ENCODE data around the gene EDEM2. TPM values are rescaled to one million over a fixed set of nuclear protein-coding genes. Genes with fewer than 3 reads are reported as not detected.
"Not testable (repeated sequence)": the region's sequence is repeated elsewhere in the genome, so short reads cannot be mapped to it uniquely, and the experiment has no call there.

Gene EDEM2
- 10 to 100 TPM; 17.0 to 26.2 (median 21.0) TPM for polyA plus RNA-seq
- long read RNA-seq, donor 1, transcript EDEM2-202 (11 exons, 1,919 nt) = major isoform, 8 of 17 reads
- long read RNA-seq, donor 1, partial matches to known transcripts = 9 of 17 reads
- long read RNA-seq, donor 1, other reads (novel, unspliced or antisense) = 0 of 17 reads
- long read RNA-seq, donor 2, partial matches to known transcripts = 0 of 1 reads
- long read RNA-seq, donor 2, other reads (novel, unspliced or antisense) = 0 of 1 reads
- long read RNA-seq, donor 3, partial matches to known transcripts = 20 of 36 reads
- long read RNA-seq, donor 3, other reads (novel, unspliced or antisense) = 15 of 36 reads
- long read RNA-seq, donor 4 = 0 reads
- long read RNA-seq, donor 5 = 0 reads
- long read RNA-seq, donor 6, partial matches to known transcripts = 0 of 4 reads
- long read RNA-seq, donor 6, other reads (novel, unspliced or antisense) = 0 of 4 reads
- long read RNA-seq, donor 7, transcript EDEM2-202 (11 exons, 1,919 nt) = major isoform, 6 of 6 reads
- long read RNA-seq, donor 7, partial matches to known transcripts = 0 of 6 reads
- long read RNA-seq, donor 7, other reads (novel, unspliced or antisense) = 0 of 6 reads
- long read RNA-seq, donor 8 = 0 reads
- long read RNA-seq, donor 9, partial matches to known transcripts = 0 of 1 reads
- long read RNA-seq, donor 9, other reads (novel, unspliced or antisense) = 0 of 1 reads
- long read RNA-seq, donor 10, partial matches to known transcripts = 6 of 8 reads
- long read RNA-seq, donor 10, other reads (novel, unspliced or antisense) = 0 of 8 reads

DNA sequence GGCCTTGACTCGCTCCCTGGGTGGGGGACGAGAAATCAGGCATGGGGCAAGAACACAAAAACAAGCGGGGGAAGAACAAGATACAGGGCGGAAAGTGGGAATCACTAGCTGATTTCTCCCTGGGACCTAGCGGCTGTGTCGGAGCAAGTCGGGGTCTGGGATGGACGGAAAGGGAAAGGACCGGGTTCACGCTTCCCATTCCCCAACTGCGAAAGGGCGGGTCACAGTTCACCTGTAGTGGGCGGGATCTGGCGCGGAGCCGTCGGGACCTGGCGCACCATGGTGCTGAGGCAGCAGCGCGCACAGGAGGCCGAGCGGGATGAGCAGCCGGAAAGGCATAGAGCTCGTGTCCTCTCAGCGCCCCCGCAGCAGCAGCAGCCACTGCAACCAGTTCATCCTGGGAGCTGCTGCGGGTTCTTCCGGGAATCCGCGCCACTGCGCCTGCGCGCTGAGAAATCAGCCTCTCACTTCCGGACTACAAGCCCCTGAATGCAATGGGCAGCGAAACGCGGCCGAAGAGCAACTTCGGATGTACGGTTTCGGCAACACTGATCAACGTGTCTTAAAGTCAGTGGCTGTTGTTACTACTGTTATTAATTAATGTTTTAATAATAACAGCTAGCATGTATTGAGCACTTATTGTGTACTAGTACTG is at the start of gene EDEM2:
TSS of gene EDEM2 (minus strand) at position 417 of the 655 bp plus-strand sequence. CDS start at position 339, 78 bp downstream.
- DNase-seq = peak; percentile 96 to 98
- no peaks in the 10 kb centered on the region for H3K9me3 ChIP-seq (ENCODE audit: control insufficient read depth in 2 of 2, insufficient read depth in 1 of 2, low read depth in 1 of 2, low read length in 1 of 2)
- peaks cover 0 to 4% (median 0%) of the 10 kb centered on the region in 3 donors for H3K4me1 ChIP-seq (ENCODE audit: control insufficient read depth in 3 of 3, insufficient read depth in 2 of 3, low read depth in 1 of 3, low read length in 2 of 3)
- peak within 1 kb of the TSS; percentile 91 to 95 (median 91) for H3K27ac ChIP-seq (ENCODE audit: low read depth in 1 of 3, low read length in 2 of 3)
- H3K27me3 ChIP-seq (ENCODE audit: control insufficient read depth in 3 of 3, insufficient read depth in 3 of 3, low read length in 3 of 3) = no peaks in the 10 kb centered on the region
- 0% methylated on average over 42 of the region's 42 CpGs for WGBS, 3 donors
- FAIRE-seq = no peak
- peak within 1 kb of the TSS; percentile 59 to 86 (median 73) for H3K4me3 ChIP-seq (ENCODE audit: low read depth in 1 of 3, low read length in 3 of 3)
- peaks cover 0 to 12% (median 2%) of the 10 kb centered on the region in 3 donors for H3K36me3 ChIP-seq (ENCODE audit: control insufficient read depth in 3 of 3, insufficient read depth in 2 of 3, low read depth in 1 of 3, low read length in 3 of 3)

DNA sequence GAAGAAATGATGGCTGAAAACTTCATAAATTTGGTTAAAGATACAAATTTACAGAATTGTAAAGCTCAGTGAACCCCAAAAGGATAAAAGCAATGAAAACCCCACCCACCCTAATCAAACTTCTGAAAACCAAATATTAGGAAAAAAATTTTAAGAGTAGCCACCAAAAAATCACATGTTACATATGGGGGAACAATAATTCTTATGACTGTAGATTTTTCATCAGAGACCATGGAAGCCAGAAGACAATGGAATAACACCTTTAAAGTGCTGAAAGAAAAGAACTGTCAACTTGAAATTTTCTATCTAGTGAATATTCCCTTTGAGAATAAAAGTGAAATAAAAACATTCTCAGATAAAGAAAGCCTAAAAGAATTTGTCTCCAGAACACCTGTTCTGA is 49.2 kb upstream of the EDEM2 start:
- FAIRE-seq (no peak), DNase-seq (no peak)
- Histone ChIP-seq H3K9me3 (ENCODE audit: control insufficient read depth in 2 of 2, insufficient read depth in 1 of 2, low read depth in 1 of 2, low read length in 1 of 2) (peaks cover 0 to 37% of the 10 kb centered on the region in 2 donors), H3K4me3 (ENCODE audit: low read depth in 1 of 3, low read length in 3 of 3) (no peak overlapping the region), H3K4me1 (ENCODE audit: control insufficient read depth in 3 of 3, insufficient read depth in 2 of 3, low read depth in 1 of 3, low read length in 2 of 3) (peaks cover 0 to 11% (median 3%) of the 10 kb centered on the region in 3 donors), H3K27me3 (ENCODE audit: control insufficient read depth in 3 of 3, insufficient read depth in 3 of 3, low read length in 3 of 3) (no peaks in the 10 kb centered on the region), H3K27ac (ENCODE audit: low read depth in 1 of 3, low read length in 2 of 3) (no peak overlapping the region), H3K36me3 (ENCODE audit: control insufficient read depth in 3 of 3, insufficient read depth in 2 of 3, low read depth in 1 of 3, low read length in 3 of 3) (no peaks in the 10 kb centered on the region)

DNA sequence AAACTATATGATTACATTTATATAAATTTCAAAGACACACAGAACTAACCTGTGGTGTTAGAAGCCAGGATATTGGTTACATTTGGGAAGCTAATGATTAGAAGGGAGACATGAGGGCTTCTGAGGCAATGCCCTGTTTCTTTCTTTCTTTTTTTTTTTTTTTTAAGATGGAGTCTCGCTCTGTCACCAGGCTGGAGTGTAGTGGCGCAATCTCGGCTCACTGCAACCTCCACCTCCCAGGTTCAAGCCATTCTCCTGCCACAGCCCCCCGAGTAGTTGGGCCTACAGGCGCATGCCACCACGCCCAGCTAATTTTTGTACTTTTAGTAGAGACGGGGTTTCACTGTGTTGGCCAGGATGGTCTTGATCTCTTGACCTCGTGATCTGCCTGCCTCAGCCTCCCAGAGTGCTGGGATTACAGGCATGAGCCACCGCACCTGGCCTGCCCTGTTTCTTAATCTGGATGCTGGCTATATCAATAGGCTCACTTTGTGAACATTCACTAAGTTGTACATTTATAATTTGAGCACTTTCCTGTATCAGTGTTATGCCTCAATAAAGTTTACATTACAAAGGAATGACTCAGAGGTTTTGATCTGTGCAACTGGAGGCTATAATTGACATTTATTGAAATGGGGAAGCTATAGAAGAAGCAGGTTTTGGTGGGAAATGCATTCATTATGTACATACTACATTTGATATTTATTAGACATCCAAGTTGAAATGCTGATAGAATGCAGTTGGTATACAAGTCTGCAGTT is 46.1 kb upstream of the EDEM2 start:
- DNase-seq = peak in 1 of 2 donors; percentile 22
- WGBS, 3 donors = 64 to 80% (median 74%) methylated on average over 9 of the region's 9 CpGs
- H3K27ac ChIP-seq (ENCODE audit: low read depth in 1 of 3, low read length in 2 of 3); FAIRE-seq; H3K27me3 ChIP-seq (ENCODE audit: control insufficient read depth in 3 of 3, insufficient read depth in 3 of 3, low read length in 3 of 3); H3K36me3 ChIP-seq (ENCODE audit: control insufficient read depth in 3 of 3, insufficient read depth in 2 of 3, low read depth in 1 of 3, low read length in 3 of 3); H3K4me3 ChIP-seq (ENCODE audit: low read depth in 1 of 3, low read length in 3 of 3): not testable (repeated sequence)
- Histone ChIP-seq H3K9me3 (ENCODE audit: control insufficient read depth in 2 of 2, insufficient read depth in 1 of 2, low read depth in 1 of 2, low read length in 1 of 2) (peaks cover 0 to 25% of the 10 kb centered on the region in 2 donors), H3K4me1 (ENCODE audit: control insufficient read depth in 3 of 3, insufficient read depth in 2 of 3, low read depth in 1 of 3, low read length in 2 of 3) (peaks cover 0 to 12% (median 3%) of the 10 kb centered on the region in 3 donors)

- Histone ChIP-seq H3K27ac (ENCODE audit: low read depth in 1 of 3, low read length in 2 of 3) (no peak overlapping the region), H3K27me3 (ENCODE audit: control insufficient read depth in 3 of 3, insufficient read depth in 3 of 3, low read length in 3 of 3) (no peaks in the 10 kb centered on the region), H3K4me3 (ENCODE audit: low read depth in 1 of 3, low read length in 3 of 3) (no peak overlapping the region), H3K36me3 (ENCODE audit: control insufficient read depth in 3 of 3, insufficient read depth in 2 of 3, low read depth in 1 of 3, low read length in 3 of 3) (no peaks in the 10 kb centered on the region), H3K9me3 (ENCODE audit: control insufficient read depth in 2 of 2, insufficient read depth in 1 of 2, low read depth in 1 of 2, low read length in 1 of 2) (peaks cover 0 to 17% of the 10 kb centered on the region in 2 donors), H3K4me1 (ENCODE audit: control insufficient read depth in 3 of 3, insufficient read depth in 2 of 3, low read depth in 1 of 3, low read length in 2 of 3) (peaks cover 0 to 12% (median 3%) of the 10 kb centered on the region in 3 donors)
- DNase-seq (peak; percentile 32 to 44), FAIRE-seq (no peak)
- 11 to 34% (median 31%) methylated on average over 9 of the region's 9 CpGs for WGBS, 3 donors
Measured at GRCh38 chr20:35192118-35192872, 45.2 kb upstream of the EDEM2 start.

DNA sequence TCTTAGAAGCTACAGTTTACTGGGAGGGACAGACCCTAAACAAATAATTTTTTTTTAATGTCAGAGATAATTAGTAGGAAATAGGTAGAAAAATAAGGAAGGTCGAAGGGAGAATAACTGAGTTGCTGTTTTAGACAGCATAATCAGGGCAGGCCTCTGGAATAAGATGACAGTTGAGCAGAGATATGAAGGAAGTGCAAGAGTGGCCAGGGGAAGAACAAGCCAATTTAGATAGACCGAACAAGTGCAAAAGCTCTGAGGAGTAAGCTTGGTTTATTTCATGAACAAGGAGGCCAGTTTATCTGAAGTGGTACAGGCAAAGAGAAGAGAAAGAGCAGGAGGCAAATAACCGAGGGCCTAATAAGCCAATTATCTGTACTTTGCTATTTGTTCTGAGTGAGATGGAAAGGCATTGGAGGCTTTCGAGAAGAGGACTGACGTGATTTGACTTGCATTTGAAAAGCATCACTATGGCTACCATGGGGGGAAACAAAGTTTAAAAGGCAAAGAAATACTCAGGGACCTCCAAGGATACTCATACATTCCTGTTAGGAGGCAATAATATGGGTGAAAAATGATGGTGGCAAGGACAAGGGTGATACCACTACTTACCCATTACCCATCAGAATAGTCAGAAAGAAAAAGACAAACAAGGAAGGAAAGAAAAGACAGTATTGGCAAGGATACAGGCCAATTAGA is 44.4 kb upstream of the EDEM2 start:
- H3K27me3 ChIP-seq (ENCODE audit: control insufficient read depth in 3 of 3, insufficient read depth in 3 of 3, low read length in 3 of 3) = no peaks in the 10 kb centered on the region
- WGBS, 3 donors = 62 to 75% (median 72%) methylated on average over 5 of the region's 5 CpGs
- H3K4me1 ChIP-seq (ENCODE audit: control insufficient read depth in 3 of 3, insufficient read depth in 2 of 3, low read depth in 1 of 3, low read length in 2 of 3) = peaks cover 0 to 12% (median 3%) of the 10 kb centered on the region in 3 donors
- H3K36me3 ChIP-seq (ENCODE audit: control insufficient read depth in 3 of 3, insufficient read depth in 2 of 3, low read depth in 1 of 3, low read length in 3 of 3) = no peaks in the 10 kb centered on the region
- no peak for DNase-seq
- no peak overlapping the region for H3K27ac ChIP-seq (ENCODE audit: low read depth in 1 of 3, low read length in 2 of 3)
- peaks cover 0 to 13% of the 10 kb centered on the region in 2 donors for H3K9me3 ChIP-seq (ENCODE audit: control insufficient read depth in 2 of 2, insufficient read depth in 1 of 2, low read depth in 1 of 2, low read length in 1 of 2)
- H3K4me3 ChIP-seq (ENCODE audit: low read depth in 1 of 3, low read length in 3 of 3) = no peak overlapping the region
- FAIRE-seq = no peak

- no peak for DNase-seq
- no peaks in the 10 kb centered on the region for H3K27me3 ChIP-seq (ENCODE audit: control insufficient read depth in 3 of 3, insufficient read depth in 3 of 3, low read length in 3 of 3)
- no peak overlapping the region for H3K4me3 ChIP-seq (ENCODE audit: low read depth in 1 of 3, low read length in 3 of 3)
- H3K4me1 ChIP-seq (ENCODE audit: control insufficient read depth in 3 of 3, insufficient read depth in 2 of 3, low read depth in 1 of 3, low read length in 2 of 3) = peaks cover 0 to 12% (median 3%) of the 10 kb centered on the region in 3 donors
- H3K27ac ChIP-seq (ENCODE audit: low read depth in 1 of 3, low read length in 2 of 3) = peak overlapping the region in 1 of 3 donors; percentile 45
- peaks cover 0 to 9% of the 10 kb centered on the region in 2 donors for H3K9me3 ChIP-seq (ENCODE audit: control insufficient read depth in 2 of 2, insufficient read depth in 1 of 2, low read depth in 1 of 2, low read length in 1 of 2)
- no peak for FAIRE-seq
- WGBS, 3 donors = 78 to 96% (median 94%) methylated on average over 6 of the region's 6 CpGs
- no peaks in the 10 kb centered on the region for H3K36me3 ChIP-seq (ENCODE audit: control insufficient read depth in 3 of 3, insufficient read depth in 2 of 3, low read depth in 1 of 3, low read length in 3 of 3)
Measured at GRCh38 chr20:35190556-35190955, 43.4 kb upstream of the EDEM2 start.

- H3K36me3 ChIP-seq (ENCODE audit: control insufficient read depth in 3 of 3, insufficient read depth in 2 of 3, low read depth in 1 of 3, low read length in 3 of 3); H3K4me3 ChIP-seq (ENCODE audit: low read depth in 1 of 3, low read length in 3 of 3); FAIRE-seq; H3K27me3 ChIP-seq (ENCODE audit: control insufficient read depth in 3 of 3, insufficient read depth in 3 of 3, low read length in 3 of 3); H3K9me3 ChIP-seq (ENCODE audit: control insufficient read depth in 2 of 2, insufficient read depth in 1 of 2, low read depth in 1 of 2, low read length in 1 of 2); H3K27ac ChIP-seq (ENCODE audit: low read depth in 1 of 3, low read length in 2 of 3): not testable (repeated sequence)
- DNase-seq = peak in 1 of 2 donors; percentile 15
- peaks cover 0 to 12% (median 3%) of the 10 kb centered on the region in 3 donors for H3K4me1 ChIP-seq (ENCODE audit: control insufficient read depth in 3 of 3, insufficient read depth in 2 of 3, low read depth in 1 of 3, low read length in 2 of 3)
- WGBS, 3 donors = 39 to 68% (median 54%) methylated on average over 8 of the region's 8 CpGs
Measured at GRCh38 chr20:35189223-35189622, 42.1 kb upstream of the EDEM2 start.

Data from small intestine (tissue), 16 donors.